Measurements from ENCODE around the gene ZNF428.

Gene ZNF428

GRCh38 chr19:43569657-43570056 lies 49.8 kb downstream of the ZNF428 start:
- no peak for TF ChIP-seq CTCF (IDR thresholded peaks at IDR 0.05; ENCODE audit: low read depth, low read length)
- no peak for DNase-seq
- Histone ChIP-seq H3K4me1 (no peaks in the 10 kb centered on the region), H3K4me3 (ENCODE audit: low read depth, low read length) (no peak overlapping the region), H3K9me3 (no peaks in the 10 kb centered on the region), H3K27me3 (no peaks in the 10 kb centered on the region), H3K36me3 (no peaks in the 10 kb centered on the region)

GRCh38 chr19:43564800-43565199 lies 54.6 kb downstream of the ZNF428 start:
- Histone ChIP-seq H3K27me3 (no peaks in the 10 kb centered on the region), H3K9me3 (no peaks in the 10 kb centered on the region), H3K4me3 (ENCODE audit: low read depth, low read length) (no peak overlapping the region), H3K4me1 (no peaks in the 10 kb centered on the region), H3K36me3 (no peaks in the 10 kb centered on the region)
- no peak for TF ChIP-seq CTCF (IDR thresholded peaks at IDR 0.05; ENCODE audit: low read depth, low read length)
- DNase-seq: no peak

- H3K9me3 ChIP-seq: no peaks in the 10 kb centered on the region
- TF ChIP-seq CTCF (IDR thresholded peaks at IDR 0.05; ENCODE audit: low read depth, low read length): no peak
- H3K36me3 ChIP-seq: no peaks in the 10 kb centered on the region
- H3K4me1 ChIP-seq: no peaks in the 10 kb centered on the region
- no peak for DNase-seq
- no peak overlapping the region for H3K4me3 ChIP-seq (ENCODE audit: low read depth, low read length)
- no peaks in the 10 kb centered on the region for H3K27me3 ChIP-seq
Observed at GRCh38 chr19:43563816-43564457, 55.5 kb downstream of the ZNF428 start.

- TF ChIP-seq CTCF (IDR thresholded peaks at IDR 0.05; ENCODE audit: low read depth, low read length): no peak
- no peaks in the 10 kb centered on the region for H3K36me3 ChIP-seq
- no peaks in the 10 kb centered on the region for H3K4me1 ChIP-seq
- H3K9me3 ChIP-seq: no peaks in the 10 kb centered on the region
- no peaks in the 10 kb centered on the region for H3K27me3 ChIP-seq
- H3K4me3 ChIP-seq (ENCODE audit: low read depth, low read length): no peak overlapping the region
- no peak for DNase-seq
Observed at GRCh38 chr19:43562698-43563241, 56.7 kb downstream of the ZNF428 start.

- Histone ChIP-seq H3K36me3 (no peaks in the 10 kb centered on the region), H3K9me3 (no peaks in the 10 kb centered on the region), H3K4me3 (ENCODE audit: low read depth, low read length) (no peak overlapping the region), H3K4me1 (no peaks in the 10 kb centered on the region), H3K27me3 (no peaks in the 10 kb centered on the region)
- DNase-seq: no peak
- TF ChIP-seq CTCF (IDR thresholded peaks at IDR 0.05; ENCODE audit: low read depth, low read length): no peak
Observed at GRCh38 chr19:43562226-43562697, 57.2 kb downstream of the ZNF428 start.
